Measurements from ENCODE around the gene AGAP1.
A peak's percentile ranks its signal among the peaks of the same experiment; 100 is the strongest.

AGAP1 gene

DNA sequence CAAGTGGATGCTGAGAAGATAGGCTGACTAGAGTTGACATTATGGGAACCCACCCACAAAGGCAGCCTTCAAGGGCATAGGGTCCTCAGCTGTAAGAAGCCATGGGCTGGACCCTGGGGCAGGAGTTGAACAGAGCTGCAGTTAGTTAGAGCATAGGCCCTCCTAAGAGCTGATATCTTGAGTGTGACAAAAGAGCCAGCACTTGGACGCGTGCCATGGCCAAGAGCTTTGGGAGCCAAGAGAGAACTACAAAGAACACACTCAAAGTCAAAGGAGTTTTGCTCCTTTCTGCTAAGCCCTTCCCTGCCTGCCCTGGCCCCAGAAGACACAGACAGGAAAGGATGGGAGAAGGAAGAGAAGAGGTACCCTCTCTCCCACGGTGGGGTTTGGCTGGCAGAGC is 29.9 kb upstream of the AGAP1 start:
- Histone ChIP-seq H3K36me3 (ENCODE audit: control insufficient read depth, insufficient read depth, low read length, severe bottlenecking) (no peaks in the 10 kb centered on the region), H3K9me3 (ENCODE audit: control insufficient read depth, low read length) (no peaks in the 10 kb centered on the region), H3K4me1 (ENCODE audit: control insufficient read depth, insufficient read depth, low read length) (peaks cover 22% of the 10 kb centered on the region), H3K27me3 (replicated peaks; ENCODE audit: control insufficient read depth, insufficient read depth, low read length) (no peaks in the 10 kb centered on the region), H3K9ac (ENCODE audit: low read length) (no peak overlapping the region), H3K4me3 (ENCODE audit: low read length) (no peak overlapping the region)
- DNase-seq (ENCODE audit: low read depth), result no peak

DNA sequence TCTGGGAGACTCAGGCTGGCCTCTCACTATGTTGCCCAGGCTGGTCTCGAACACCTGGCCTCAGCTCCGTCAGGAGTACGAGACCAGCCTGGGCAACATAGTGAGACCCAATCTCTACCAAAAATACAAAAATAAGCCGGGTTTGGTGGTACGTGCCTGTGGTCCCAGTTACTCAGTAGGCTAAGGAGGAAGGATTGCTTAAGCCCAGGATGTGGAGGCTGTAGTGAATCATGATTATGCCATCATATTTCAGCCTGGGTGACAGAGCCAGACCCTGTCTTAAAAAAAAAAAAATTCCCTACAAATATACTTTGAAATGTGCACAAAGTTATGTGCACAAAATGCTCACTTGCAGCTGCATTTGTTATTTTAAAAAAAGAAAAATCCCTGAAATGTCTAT is 26.3 kb upstream of the AGAP1 start:
- Histone ChIP-seq H3K27me3 (replicated peaks; ENCODE audit: control insufficient read depth, insufficient read depth, low read length) (no peaks in the 10 kb centered on the region), H3K9me3 (ENCODE audit: control insufficient read depth, low read length) (no peaks in the 10 kb centered on the region), H3K9ac (ENCODE audit: low read length) (no peak overlapping the region), H3K4me3 (ENCODE audit: low read length) (no peak overlapping the region), H3K36me3 (ENCODE audit: control insufficient read depth, insufficient read depth, low read length, severe bottlenecking) (no peaks in the 10 kb centered on the region), H3K4me1 (ENCODE audit: control insufficient read depth, insufficient read depth, low read length) (peaks cover 26% of the 10 kb centered on the region)
- DNase-seq (ENCODE audit: low read depth), result peak; percentile 39

- Histone ChIP-seq H3K4me1 (ENCODE audit: control insufficient read depth, insufficient read depth, low read length) (peaks cover 26% of the 10 kb centered on the region), H3K9ac (ENCODE audit: low read length) (peak overlapping the region; percentile 42), H3K9me3 (ENCODE audit: control insufficient read depth, low read length) (no peaks in the 10 kb centered on the region), H3K4me3 (ENCODE audit: low read length) (peak overlapping the region; percentile 56), H3K27me3 (replicated peaks; ENCODE audit: control insufficient read depth, insufficient read depth, low read length) (no peaks in the 10 kb centered on the region), H3K36me3 (ENCODE audit: control insufficient read depth, insufficient read depth, low read length, severe bottlenecking) (no peaks in the 10 kb centered on the region)
- DNase-seq (ENCODE audit: low read depth), result peak; percentile 90
Measured at GRCh38 chr2:235468978-235469655, 24.7 kb upstream of the AGAP1 start.

- no peaks in the 10 kb centered on the region for H3K27me3 ChIP-seq (replicated peaks; ENCODE audit: control insufficient read depth, insufficient read depth, low read length)
- H3K9me3 ChIP-seq (ENCODE audit: control insufficient read depth, low read length), result peaks cover 9% of the 10 kb centered on the region
- no peak overlapping the region for H3K4me3 ChIP-seq (ENCODE audit: low read length)
- peaks cover 26% of the 10 kb centered on the region for H3K4me1 ChIP-seq (ENCODE audit: control insufficient read depth, insufficient read depth, low read length)
- H3K36me3 ChIP-seq (ENCODE audit: control insufficient read depth, insufficient read depth, low read length, severe bottlenecking), result no peaks in the 10 kb centered on the region
- no peak overlapping the region for H3K9ac ChIP-seq (ENCODE audit: low read length)
- no peak for DNase-seq (ENCODE audit: low read depth)
Measured at GRCh38 chr2:235471186-235471747, 22.6 kb upstream of the AGAP1 start.

- Histone ChIP-seq H3K4me3 (ENCODE audit: low read length) (no peak overlapping the region), H3K4me1 (ENCODE audit: control insufficient read depth, insufficient read depth, low read length) (peaks cover 21% of the 10 kb centered on the region), H3K9ac (ENCODE audit: low read length) (no peak overlapping the region), H3K27me3 (replicated peaks; ENCODE audit: control insufficient read depth, insufficient read depth, low read length) (no peaks in the 10 kb centered on the region), H3K36me3 (ENCODE audit: control insufficient read depth, insufficient read depth, low read length, severe bottlenecking) (no peaks in the 10 kb centered on the region), H3K9me3 (ENCODE audit: control insufficient read depth, low read length) (peaks cover 9% of the 10 kb centered on the region)
- no peak for DNase-seq (ENCODE audit: low read depth)
Measured at GRCh38 chr2:235472443-235472842, 21.4 kb upstream of the AGAP1 start.

- no peak overlapping the region for H3K4me3 ChIP-seq (ENCODE audit: low read length)
- H3K4me1 ChIP-seq (ENCODE audit: control insufficient read depth, insufficient read depth, low read length), result no peaks in the 10 kb centered on the region
- no peaks in the 10 kb centered on the region for H3K27me3 ChIP-seq (replicated peaks; ENCODE audit: control insufficient read depth, insufficient read depth, low read length)
- H3K9ac ChIP-seq (ENCODE audit: low read length), result no peak overlapping the region
- peaks cover 9% of the 10 kb centered on the region for H3K9me3 ChIP-seq (ENCODE audit: control insufficient read depth, low read length)
- H3K36me3 ChIP-seq (ENCODE audit: control insufficient read depth, insufficient read depth, low read length, severe bottlenecking), result no peaks in the 10 kb centered on the region
- DNase-seq (ENCODE audit: low read depth), result no peak
Measured at GRCh38 chr2:235478609-235479008, 15.2 kb upstream of the AGAP1 start.

- Histone ChIP-seq H3K9ac (ENCODE audit: low read length) (no peak overlapping the region), H3K9me3 (ENCODE audit: control insufficient read depth, low read length) (peaks cover 9% of the 10 kb centered on the region), H3K27me3 (replicated peaks; ENCODE audit: control insufficient read depth, insufficient read depth, low read length) (no peaks in the 10 kb centered on the region), H3K4me1 (ENCODE audit: control insufficient read depth, insufficient read depth, low read length) (no peaks in the 10 kb centered on the region), H3K4me3 (ENCODE audit: low read length) (no peak overlapping the region), H3K36me3 (ENCODE audit: control insufficient read depth, insufficient read depth, low read length, severe bottlenecking) (no peaks in the 10 kb centered on the region)
- DNase-seq (ENCODE audit: low read depth), result no peak
Measured at GRCh38 chr2:235479604-235480003, 14.2 kb upstream of the AGAP1 start.

DNA sequence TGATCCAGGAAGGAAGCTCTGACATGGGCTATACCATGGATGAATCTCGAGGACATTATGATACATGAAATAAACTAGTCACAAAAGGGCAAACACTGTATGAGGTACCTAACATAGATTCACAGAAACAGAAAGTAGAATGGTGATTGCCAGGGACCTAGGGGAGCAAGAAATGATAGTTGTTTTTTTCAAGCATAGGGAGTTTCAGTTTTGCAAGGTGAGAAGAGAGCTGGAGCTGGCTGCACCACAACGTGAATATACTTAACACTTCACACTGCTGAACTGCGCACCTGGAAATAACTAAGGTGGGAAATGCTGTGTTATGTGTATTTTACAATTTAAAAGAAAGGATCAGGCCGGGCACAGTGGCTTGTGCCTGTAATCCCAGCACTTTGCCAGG is 13.2 kb upstream of the AGAP1 start:
- Histone ChIP-seq H3K9ac (ENCODE audit: low read length) (no peak overlapping the region), H3K4me1 (ENCODE audit: control insufficient read depth, insufficient read depth, low read length) (no peaks in the 10 kb centered on the region), H3K4me3 (ENCODE audit: low read length) (no peak overlapping the region), H3K36me3 (ENCODE audit: control insufficient read depth, insufficient read depth, low read length, severe bottlenecking) (no peaks in the 10 kb centered on the region), H3K27me3 (replicated peaks; ENCODE audit: control insufficient read depth, insufficient read depth, low read length) (no peaks in the 10 kb centered on the region), H3K9me3 (ENCODE audit: control insufficient read depth, low read length) (peaks cover 4% of the 10 kb centered on the region)
- no peak for DNase-seq (ENCODE audit: low read depth)

DNA sequence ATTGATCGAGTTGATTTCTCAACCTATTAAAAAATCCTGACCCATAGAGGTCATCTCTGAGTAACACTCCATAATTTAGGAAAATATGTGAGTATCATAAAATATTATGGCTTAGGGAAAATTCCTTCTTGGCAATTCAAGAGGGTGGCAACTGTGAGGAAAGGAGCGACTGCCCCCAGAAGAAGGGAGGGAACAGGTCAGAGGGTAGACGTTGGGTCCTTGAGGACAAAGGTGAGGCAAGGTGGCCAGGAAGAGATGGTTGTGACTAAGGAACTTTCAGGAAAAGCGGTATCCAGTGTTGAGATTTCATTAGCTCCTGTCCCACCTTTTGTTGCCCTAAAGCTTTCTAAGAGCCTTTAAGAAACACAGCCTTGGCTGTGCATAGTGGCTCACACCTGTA is 10.5 kb upstream of the AGAP1 start:
- no peak overlapping the region for H3K9ac ChIP-seq (ENCODE audit: low read length)
- H3K4me1 ChIP-seq (ENCODE audit: control insufficient read depth, insufficient read depth, low read length), result no peaks in the 10 kb centered on the region
- DNase-seq (ENCODE audit: low read depth), result no peak
- no peaks in the 10 kb centered on the region for H3K36me3 ChIP-seq (ENCODE audit: control insufficient read depth, insufficient read depth, low read length, severe bottlenecking)
- no peaks in the 10 kb centered on the region for H3K27me3 ChIP-seq (replicated peaks; ENCODE audit: control insufficient read depth, insufficient read depth, low read length)
- H3K9me3 ChIP-seq (ENCODE audit: control insufficient read depth, low read length), result no peaks in the 10 kb centered on the region
- H3K4me3 ChIP-seq (ENCODE audit: low read length), result no peak overlapping the region

DNA sequence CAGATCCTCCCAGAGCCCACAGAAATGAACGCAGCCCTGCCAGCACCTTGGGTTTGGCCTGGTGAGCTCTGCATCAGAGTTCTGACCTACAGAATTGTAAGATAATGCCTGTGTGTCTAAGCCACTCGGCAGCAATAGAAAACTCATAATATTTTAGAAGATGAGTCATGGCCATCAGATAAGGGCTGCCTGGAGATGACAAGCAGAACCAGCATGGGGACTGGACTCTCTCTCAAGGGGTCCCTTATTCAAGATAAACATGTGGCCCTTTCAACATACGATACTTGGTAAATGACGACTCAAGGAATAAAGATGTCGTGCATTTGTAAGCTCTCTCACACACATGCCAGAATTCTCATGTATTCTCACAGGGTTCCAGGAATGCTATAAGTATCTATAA is 8.5 kb upstream of the AGAP1 start:
- Histone ChIP-seq H3K9me3 (ENCODE audit: control insufficient read depth, low read length) (no peaks in the 10 kb centered on the region), H3K36me3 (ENCODE audit: control insufficient read depth, insufficient read depth, low read length, severe bottlenecking) (no peaks in the 10 kb centered on the region), H3K4me3 (ENCODE audit: low read length) (no peak overlapping the region), H3K27me3 (replicated peaks; ENCODE audit: control insufficient read depth, insufficient read depth, low read length) (no peaks in the 10 kb centered on the region), H3K4me1 (ENCODE audit: control insufficient read depth, insufficient read depth, low read length) (no peaks in the 10 kb centered on the region), H3K9ac (ENCODE audit: low read length) (no peak overlapping the region)
- DNase-seq (ENCODE audit: low read depth), result no peak

GRCh38 chr2:235486729-235487128 is 7.1 kb upstream of the AGAP1 start:
- Histone ChIP-seq H3K4me1 (ENCODE audit: control insufficient read depth, insufficient read depth, low read length) (no peaks in the 10 kb centered on the region), H3K36me3 (ENCODE audit: control insufficient read depth, insufficient read depth, low read length, severe bottlenecking) (no peaks in the 10 kb centered on the region), H3K9me3 (ENCODE audit: control insufficient read depth, low read length) (no peaks in the 10 kb centered on the region), H3K27me3 (replicated peaks; ENCODE audit: control insufficient read depth, insufficient read depth, low read length) (no peaks in the 10 kb centered on the region), H3K4me3 (ENCODE audit: low read length) (no peak overlapping the region), H3K9ac (ENCODE audit: low read length) (no peak overlapping the region)
- no peak for DNase-seq (ENCODE audit: low read depth)

GRCh38 chr2:235489897-235490296 is 3.9 kb upstream of the AGAP1 start:
- no peaks in the 10 kb centered on the region for H3K36me3 ChIP-seq (ENCODE audit: control insufficient read depth, insufficient read depth, low read length, severe bottlenecking)
- no peaks in the 10 kb centered on the region for H3K9me3 ChIP-seq (ENCODE audit: control insufficient read depth, low read length)
- no peaks in the 10 kb centered on the region for H3K27me3 ChIP-seq (replicated peaks; ENCODE audit: control insufficient read depth, insufficient read depth, low read length)

More at GRCh38 chr2:235489897-235490296, 3.9 kb upstream of the AGAP1 start:
- Histone ChIP-seq H3K4me1 (ENCODE audit: control insufficient read depth, insufficient read depth, low read length) (peaks cover 6% of the 10 kb centered on the region), H3K4me3 (ENCODE audit: low read length) (no peak overlapping the region), H3K9ac (ENCODE audit: low read length) (no peak overlapping the region)
- no peak for DNase-seq (ENCODE audit: low read depth)
